IMR-90 (cell line): ENCODE results near the gene PPP1R27. TPM values are rescaled to one million over a fixed set of nuclear protein-coding genes. Genes with fewer than 3 reads are reported as not detected.

Experiments
- ATAC-seq: fragments of 200-7000 bp; cut with Tn5 transposase; 2 replicates; pipeline ENCODE4 v1.9.1; 2020; ENCODE audit warnings: low read depth, mild to moderate bottlenecking, moderate library complexity
- BruUV-seq: library from RNA; stranded (reverse); fragments of 400-500 nt; replicated peaks from 2 replicates; lab custom pipeline; 2021; lab: Mats Ljungman, UMichigan
- CTCF ChIA-PET: fragments of 300-600 bp; formaldehyde crosslinking; extraction: SDS; loops from one replicate; lab custom pipeline; 2021; ENCODE audit warnings: antibody characterized with exemption; lab: Yijun Ruan, JAX
- POLR2A ChIA-PET: fragments of 300-600 bp; sonication (Branson Sonifier 250); formaldehyde crosslinking; loops from one replicate; lab custom pipeline; 2022; ENCODE audit warnings: antibody characterized with exemption; ENCODE audit not compliant: unreplicated experiment; lab: Charles Lee
- DNase-seq: peaks from one replicate; pipeline ENCODE4 v3.0.0; 2013
- H2AFZ ChIP-seq: replicated peaks from 2 replicates; pipeline ENCODE3; 2013; ENCODE audit warnings: low read length, mild to moderate bottlenecking; ENCODE audit not compliant: poor library complexity
- H2AK5ac ChIP-seq: 2 replicates; pipeline ENCODE4 v1.6.1; 2013; ENCODE audit warnings: low read depth, low read length, inconsistent platforms
- H2AK9ac ChIP-seq: replicated peaks from 2 replicates; pipeline ENCODE3; 2013; ENCODE audit warnings: mild to moderate bottlenecking, low read depth, low read length, moderate library complexity; ENCODE audit not compliant: poor library complexity
- H2BK120ac ChIP-seq: 2 replicates; pipeline ENCODE4 v1.6.1; 2013; ENCODE audit warnings: low read depth, low read length, inconsistent platforms
- H2BK15ac ChIP-seq: 3 replicates; pipeline ENCODE4 v1.6.1; 2013; ENCODE audit warnings: low read depth, low read length, inconsistent platforms
- H2BK20ac ChIP-seq: 2 replicates; pipeline ENCODE4 v1.6.1; 2013; ENCODE audit warnings: low read depth, mild to moderate bottlenecking, inconsistent platforms, low read length, moderate library complexity
- H2BK5ac ChIP-seq: 2 replicates; pipeline ENCODE4 v1.6.1; 2013; ENCODE audit warnings: mild to moderate bottlenecking, low read depth, low read length, inconsistent platforms; ENCODE audit not compliant: poor library complexity, severe bottlenecking
- H3K14ac ChIP-seq: replicated peaks from 2 replicates; pipeline ENCODE4 v1.6.1; 2013; ENCODE audit warnings: low read depth, low read length, inconsistent platforms
- H3K18ac ChIP-seq: 2 replicates; pipeline ENCODE4 v1.6.1; 2013; ENCODE audit warnings: low read depth, low read length, control low read depth
- H3K23ac ChIP-seq: 2 replicates; pipeline ENCODE4 v1.6.1; 2013; ENCODE audit warnings: low read depth, low read length, inconsistent platforms
- H3K27ac ChIP-seq: 2 replicates; pipeline ENCODE4 v1.5.1; 2013; ENCODE audit warnings: mild to moderate bottlenecking, control low read depth, low read length; ENCODE audit not compliant: insufficient read depth
- H3K27me3 ChIP-seq: 2 replicates; pipeline ENCODE4 v1.6.1; 2013; ENCODE audit warnings: low read length; ENCODE audit not compliant: control insufficient read depth, insufficient read depth
- H3K36me3 ChIP-seq: 2 replicates; pipeline ENCODE4 v1.6.1; 2013; ENCODE audit warnings: low read length, mixed read lengths; ENCODE audit not compliant: control insufficient read depth, insufficient read depth
- H3K4ac ChIP-seq: 2 replicates; pipeline ENCODE4 v1.6.1; 2013; ENCODE audit warnings: low read depth, low read length, inconsistent platforms
- H3K4me1 ChIP-seq: 2 replicates; pipeline ENCODE4 v1.6.1; 2013; ENCODE audit warnings: low read length, mixed read lengths; ENCODE audit not compliant: control insufficient read depth, insufficient read depth
- H3K4me2 ChIP-seq: 2 replicates; pipeline ENCODE4 v1.6.1; 2013; ENCODE audit warnings: low read depth, mild to moderate bottlenecking, control low read depth, low read length, moderate library complexity
- H3K4me3 ChIP-seq: 2 replicates; pipeline ENCODE4 v1.5.1; 2013; ENCODE audit warnings: low read depth, mild to moderate bottlenecking, control low read depth, low read length, moderate library complexity; ENCODE audit not compliant: insufficient read depth
- H3K56ac ChIP-seq: 2 replicates; pipeline ENCODE4 v1.6.1; 2013; ENCODE audit warnings: low read length, inconsistent platforms; ENCODE audit not compliant: insufficient read depth; ENCODE audit errors: extremely low read depth
- H3K79me1 ChIP-seq, 2 experiments: 2 replicates each; pipeline ENCODE4 v1.6.1; 2013; ENCODE audit warnings: low read length in 2 of 2, inconsistent platforms in 1 of 2, low read depth in 1 of 2
- H3K9ac ChIP-seq: 2 replicates; pipeline ENCODE4 v1.6.1; 2013; ENCODE audit warnings: low read depth, low read length, control low read depth
- H3K9me1 ChIP-seq: 2 replicates; pipeline ENCODE4 v1.6.1; 2013; ENCODE audit warnings: low read length, inconsistent platforms; ENCODE audit not compliant: insufficient read depth
- H3K9me3 ChIP-seq: 2 replicates; pipeline ENCODE4 v1.6.1; 2013; ENCODE audit warnings: low read length; ENCODE audit not compliant: control insufficient read depth, insufficient read depth
- H4K20me1 ChIP-seq: 2 replicates; pipeline ENCODE4 v1.6.1; 2013; ENCODE audit warnings: low read length, inconsistent platforms; ENCODE audit not compliant: insufficient read depth
- H4K5ac ChIP-seq: 2 replicates; pipeline ENCODE4 v1.6.1; 2013; ENCODE audit warnings: mild to moderate bottlenecking, low read depth, low read length, control low read depth
- H4K8ac ChIP-seq, 2 experiments: 2 replicates each; pipeline ENCODE4 v1.6.1; 2013; ENCODE audit warnings: low read depth in 2 of 2, low read length in 2 of 2, control low read depth in 1 of 2, inconsistent platforms in 1 of 2
- H4K91ac ChIP-seq: 2 replicates; pipeline ENCODE4 v1.6.1; 2013; ENCODE audit warnings: low read depth, low read length, inconsistent platforms; ENCODE audit not compliant: insufficient read depth
- CEBPB ChIP-seq: IDR thresholded peaks from 2 replicates; pipeline ENCODE4 v1.6.1; 2012; ENCODE audit warnings: low read depth, low read length, improper control_type of control experiment
- CHD1 ChIP-seq: IDR thresholded peaks from 2 replicates; pipeline ENCODE4 v1.6.1; 2012; ENCODE audit warnings: low read depth, low read length, improper control_type of control experiment
- MAZ ChIP-seq: IDR thresholded peaks from 2 replicates; pipeline ENCODE4 v1.6.1; 2012; ENCODE audit warnings: low read depth, mild to moderate bottlenecking, low read length, improper control_type of control experiment, moderate library complexity, borderline replicate concordance
- POLR2A ChIP-seq: IDR thresholded peaks from 2 replicates; pipeline ENCODE4 v1.6.1; 2012; ENCODE audit warnings: mild to moderate bottlenecking, low read depth, low read length
- RAD21 ChIP-seq: IDR thresholded peaks from 2 replicates; pipeline ENCODE4 v1.6.1; 2012; ENCODE audit warnings: low read length, improper control_type of control experiment
- WGBS, 2 experiments: methylation state at CpG; one replicate each; pipeline versions ENCODE4 v1.1.5 to v1.1.7; 2013; ENCODE audit warnings: missing lambda C conversion rate in 2 of 2; ENCODE audit not compliant: insufficient read length in 1 of 2; ENCODE audit errors: extremely low coverage in 2 of 2; 5-methylcytosine and 5-hydroxymethylcytosine counted together
- dilution Hi-C: fragments of 300-500 bp; cut with HindIII; formaldehyde crosslinking; loops from one replicate; pipeline ENCODE4 v1.14.3; 2018; ENCODE audit warnings: low sequenced_read_pairs; ENCODE audit not compliant: unreplicated experiment
- in situ Hi-C: fragments of 300-500 bp; cut with MboI; formaldehyde crosslinking; loops from 3 replicates; pipeline ENCODE4 v1.14.3; 2019; ENCODE audit warnings: low sequenced_read_pairs, inconsistent platforms, mixed read lengths
- intact Hi-C: fragments of 100-400 bp; cut with micrococcal nuclease; formaldehyde crosslinking; loops from 2 replicates; pipeline ENCODE4 v1.10.0; 2022
- polyA plus RNA-seq, 3 experiments: library from polyadenylated mRNA; depleted of rRNA; stranded (reverse); fragments of >200 nt; gene quantifications; 2 replicates each; pipeline ENCODE4 v1.2.3, GENCODE V29; 2012; ENCODE audit warnings: low replicate concordance in 1 of 3
- total RNA-seq: library from RNA; depleted of rRNA; stranded (reverse); fragments of >200 nt; gene quantifications from 2 replicates; pipeline ENCODE4 v1.2.3, GENCODE V29; 2012

The PPP1R27 gene
- total and polyA plus RNA-seq, 2 of the 4 experiments (the other 2 are of a cell fraction): 0.21 TPM; not detected in 1

DNA sequence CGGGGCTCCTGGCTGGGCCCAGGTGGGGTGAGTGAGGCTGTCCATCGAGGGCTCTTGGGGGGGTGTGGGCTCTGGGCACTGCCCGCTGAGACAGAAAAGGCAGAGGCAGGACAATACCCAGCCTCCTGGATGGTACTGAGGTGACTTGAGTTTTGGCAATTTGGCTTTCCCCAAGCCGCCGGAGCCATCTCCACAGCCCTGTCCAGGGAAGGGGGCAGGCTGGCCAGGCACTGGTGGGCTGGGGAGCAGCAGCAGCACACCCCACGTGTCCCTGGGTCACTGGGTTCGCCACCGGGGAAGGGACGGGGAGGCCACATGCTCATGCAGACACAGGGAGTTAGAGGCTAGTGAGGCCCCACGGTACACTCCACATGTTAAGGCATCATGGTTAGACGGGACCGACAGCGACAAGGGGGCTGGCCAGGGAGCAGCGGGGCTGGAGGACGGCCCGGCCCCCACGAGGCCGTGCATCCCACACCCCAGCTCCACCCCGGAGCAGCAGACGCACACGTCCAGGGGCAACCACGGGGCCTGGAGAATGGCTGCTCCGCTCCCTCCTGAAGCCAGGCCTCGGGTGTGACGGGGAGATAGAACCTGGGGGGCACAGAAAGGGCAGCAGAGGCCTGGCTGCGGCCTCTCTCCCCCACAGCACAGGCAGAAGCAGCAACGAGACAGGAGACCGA, 33.3 kb upstream of the PPP1R27 start:
- ChIA-PET POLR2A (no interaction called here), CTCF (no interaction called here)
- Histone ChIP-seq H2BK120ac (peak overlapping the region; percentile 42; the same call in 1 of the 2 replicates), H3K36me3 (peaks cover 44% of the 10 kb centered on the region), H3K18ac (no peak overlapping the region), H3K23ac (peak overlapping the region; percentile 78), H3K56ac (no peak overlapping the region), H4K91ac (peak overlapping the region; percentile 76), H3K4ac (peak overlapping the region; percentile 95), H2AK5ac (peak overlapping the region; percentile 98), H3K4me1 (peaks cover 36% of the 10 kb centered on the region), H3K9me3 (no peaks in the 10 kb centered on the region), H2BK5ac (peak overlapping the region; percentile 95), H4K5ac (peak overlapping the region; percentile 49), H2AFZ (peak overlapping the region; percentile 67), H4K20me1 (peaks cover 55% of the 10 kb centered on the region), H4K8ac (peak overlapping the region; percentile 39 to 71), H2BK15ac (no peak overlapping the region; the same call in 2 of the 3 replicates), H3K79me1 (peaks cover 13 to 82% of the 10 kb centered on the region in 2 experiments; a peak in 3 of 4 replicates), H2AK9ac (peak overlapping the region; percentile 98), H3K9ac (peak overlapping the region; percentile 40), H2BK20ac (no peak overlapping the region), H3K27me3 (no peaks in the 10 kb centered on the region), H3K9me1 (peaks cover 15% of the 10 kb centered on the region; the same call in 1 of the 2 replicates), H3K14ac (0 out of 2 replicates have a peak overlapping the region, but pooled peaks have one; percentile 68), H3K4me3 (no peak overlapping the region), H3K4me2 (no peak overlapping the region), H3K27ac (peak overlapping the region; percentile 81)
- ATAC-seq (no peak), DNase-seq (no peak)
- dilution Hi-C loops: no loop called here
- intact Hi-C loops: no loop called here
- TF ChIP-seq CEBPB (no peak), MAZ (no peak), POLR2A (peak; percentile 40), CHD1 (no peak), RAD21 (no peak)
- no TSS peak for BruUV-seq
- in situ Hi-C loops: no loop called here
- 100% methylated on average over 1 of the region's 28 CpGs; no CpG with 5 or more reads in 1 of the 2 experiments for WGBS, 2 experiments
